Hippocampal formation (tissue), 2 donors: ENCODE measurements around the gene ZGRF1.
"Not testable (repeated sequence)": the region's sequence is repeated elsewhere in the genome, so short reads cannot be mapped to it uniquely, and the experiment has no call there.

Experiments
- DNase-seq, 2 donors: peaks; one replicate each; lab custom pipeline; 2025; lab: John Stamatoyannopoulos, UW

ZGRF1 gene

GRCh38 chr4:112516471-112517066, 120.1 kb downstream of the ZGRF1 start:
- DNase-seq, result no peak

GRCh38 chr4:112516066-112516470, 120.6 kb downstream of the ZGRF1 start, which contains the start of gene NEUROG2:
NEUROG2 (minus strand) TSS chr4:112516180; CDS start chr4:112515475, 705 bp downstream.
- no peak for DNase-seq

GRCh38 chr4:112515198-112516065, 121.3 kb downstream of the ZGRF1 start:
- DNase-seq, result no peak

GRCh38 chr4:112514647-112515197, 122.0 kb downstream of the ZGRF1 start:
- DNase-seq, result no peak

- no peak for DNase-seq
These were observed 122.6 kb downstream of the ZGRF1 start for GRCh38 chr4:112513971-112514646.

GRCh38 chr4:112511803-112512118, 124.9 kb downstream of the ZGRF1 start:
- no peak for DNase-seq

- no peak for DNase-seq
These were observed 125.5 kb downstream of the ZGRF1 start for GRCh38 chr4:112511093-112511802.

GRCh38 chr4:112510291-112511092, 126.2 kb downstream of the ZGRF1 start:
- DNase-seq, result no peak

- no peak for DNase-seq
These were observed 127.2 kb downstream of the ZGRF1 start for GRCh38 chr4:112509243-112510141.

GRCh38 chr4:112508356-112508755, 128.4 kb downstream of the ZGRF1 start:
- no peak for DNase-seq

- no peak for DNase-seq
These were observed 131.9 kb downstream of the ZGRF1 start for GRCh38 chr4:112504807-112505206.

GRCh38 chr4:112502871-112503270, 133.8 kb downstream of the ZGRF1 start:
- no peak for DNase-seq

- no peak for DNase-seq
These were observed 144.4 kb downstream of the ZGRF1 start for GRCh38 chr4:112492321-112492720.

- DNase-seq, result not testable (repeated sequence)
These were observed 145.9 kb downstream of the ZGRF1 start for GRCh38 chr4:112490808-112491207.
